HepG2 (cell line): Measurements from ENCODE around the gene RMI2. TPM values are rescaled to one million over a fixed set of nuclear protein-coding genes. Genes with fewer than 3 reads are reported as not detected.

Experiments
- ATAC-seq: fragments of 200-7000 bp; cut with Tn5 transposase; 3 replicates; pipeline ENCODE4 v1.9.1; 2020; ENCODE audit warnings: mild to moderate bottlenecking, moderate library complexity
- BruUV-seq: library from RNA; stranded (reverse); fragments of 400-500 nt; replicated peaks from 2 replicates; lab custom pipeline; 2021; lab: Mats Ljungman, UMichigan
- CTCF ChIA-PET: fragments of 300-600 bp; formaldehyde crosslinking; extraction: SDS; loops from one replicate; lab custom pipeline; 2021; ENCODE audit warnings: low total read pairs, inconsistent platforms, low intra/inter-chr PET ratio; lab: Yijun Ruan, JAX
- POLR2A ChIA-PET: fragments of 350-600 bp; sonication (Branson Sonifier 250); formaldehyde crosslinking; loops from one replicate; lab custom pipeline; 2020; ENCODE audit warnings: antibody characterized with exemption, inconsistent platforms; lab: Yijun Ruan, JAX
- DNase-seq: peaks from one replicate; pipeline ENCODE4 v3.0.0-alpha.2; 2015; ENCODE audit warnings: low spot score
- FAIRE-seq: peaks from 3 replicates; lab custom pipeline; 2011; peaks lifted over from hg19 to GRCh38; lab: Jason Lieb, UNC
- H2AFZ ChIP-seq: one replicate; pipeline ENCODE4 v1.6.1; 2011; ENCODE audit warnings: low read length, inconsistent platforms
- H3K27ac ChIP-seq: fragments of 300-600 bp; 3 replicates; pipeline ENCODE4 v1.8.0; 2011; ENCODE audit warnings: mixed run types, mild to moderate bottlenecking, mixed read lengths, low read length, inconsistent platforms; ENCODE audit not compliant: insufficient read depth; ENCODE audit errors: extremely low read length
- H3K27me3 ChIP-seq, 2 experiments: fragments of 200-600 bp in 1 of 2; 2 replicates in 1 of 2; 3 replicates in 1 of 2; pipeline versions ENCODE4 v1.6.0 to v1.8.0; 2011; ENCODE audit warnings: low read length in 2 of 2, mild to moderate bottlenecking in 2 of 2, moderate library complexity in 2 of 2, inconsistent platforms in 1 of 2; ENCODE audit not compliant: insufficient read depth in 2 of 2, control insufficient read depth in 1 of 2
- H3K36me3 ChIP-seq, 2 experiments: fragments of 200-600 bp in 1 of 2; replicated peaks in 1 of 2; 2 replicates in 1 of 2; 3 replicates in 1 of 2; pipeline versions ENCODE4 v1.5.1 to v1.8.0; 2011; ENCODE audit warnings: low read length in 2 of 2, inconsistent platforms in 1 of 2; ENCODE audit not compliant: insufficient read depth in 2 of 2, control insufficient read depth in 1 of 2
- H3K4me1 ChIP-seq: 2 replicates; pipeline ENCODE4 v1.5.1; 2012; ENCODE audit warnings: low read length, inconsistent platforms; ENCODE audit not compliant: insufficient read depth
- H3K4me2 ChIP-seq: 2 replicates; pipeline ENCODE4 v1.6.0; 2011; ENCODE audit warnings: low read depth, low read length, inconsistent platforms
- H3K4me3 ChIP-seq, 3 experiments: fragments of 200-600 bp in 1 of 3; sonication (generic), shearing (Covaris generic) in 1 of 3; replicated peaks in 1 of 3; 2 replicates each; pipeline ENCODE4 v1.5.1; 2011 to 2016; ENCODE audit warnings: low read length in 3 of 3, inconsistent platforms in 2 of 3, low read depth in 2 of 3, mild to moderate bottlenecking in 2 of 3, control low read depth in 1 of 3, mixed read lengths in 1 of 3; ENCODE audit not compliant: insufficient read depth in 1 of 3
- H3K79me2 ChIP-seq: one replicate; pipeline ENCODE4 v1.6.1; 2011; ENCODE audit warnings: low read length, inconsistent platforms; ENCODE audit not compliant: insufficient read depth
- H3K9ac ChIP-seq: 2 replicates; pipeline ENCODE4 v1.6.0; 2011; ENCODE audit warnings: mild to moderate bottlenecking, low read depth, low read length, inconsistent platforms; ENCODE audit not compliant: insufficient read depth
- H3K9me3 ChIP-seq: 2 replicates; pipeline ENCODE4 v1.5.1; 2012; ENCODE audit warnings: mild to moderate bottlenecking, low read length
- H4K20me1 ChIP-seq: 2 replicates; pipeline ENCODE4 v1.6.0; 2011; ENCODE audit warnings: inconsistent platforms, mild to moderate bottlenecking, low read length, moderate library complexity; ENCODE audit not compliant: insufficient read depth
- ASH2L ChIP-seq: fragments of 300-600, 200-600 bp; sonication (generic); IDR thresholded peaks from 2 replicates; pipeline ENCODE4 v1.7.0; 2017; ENCODE audit warnings: low read depth, mild to moderate bottlenecking, moderate library complexity, mixed read lengths, low read length; ENCODE audit not compliant: insufficient read length
- EED ChIP-seq: sonication (generic); formaldehyde crosslinking; IDR thresholded peaks from 2 replicates; pipeline ENCODE4 v1.5.0; 2020; ENCODE audit warnings: mild to moderate bottlenecking, missing genetic modification reagents
- ETV6 ChIP-seq: sonication (generic); formaldehyde crosslinking; conservative IDR thresholded peaks from 2 replicates; pipeline ENCODE4 v1.4.0; 2020; ENCODE audit warnings: missing genetic modification reagents
- GATA4 ChIP-seq: sonication (generic); IDR thresholded peaks from 2 replicates; pipeline ENCODE4 v1.6.1; 2016; ENCODE audit warnings: antibody characterized with exemption, low read depth, borderline replicate concordance
- HNRNPLL ChIP-seq: fragments of 200-400 bp; formaldehyde crosslinking; IDR thresholded peaks from 2 replicates; pipeline ENCODE4 v1.6.1; 2017; ENCODE audit warnings: mild to moderate bottlenecking, low read depth, low read length; ENCODE audit not compliant: poor library complexity, severe bottlenecking
- HNRNPUL1 ChIP-seq: fragments of 200-400 bp; formaldehyde crosslinking; IDR thresholded peaks from 2 replicates; pipeline ENCODE4 v1.6.1; 2017; ENCODE audit warnings: low read depth, mild to moderate bottlenecking, low read length, moderate library complexity
- MED1 ChIP-seq: sonication (generic); formaldehyde crosslinking; IDR thresholded peaks from 2 replicates; pipeline ENCODE4 v1.4.0; 2020; ENCODE audit warnings: missing genetic modification reagents
- MXD1 ChIP-seq: sonication (generic); formaldehyde crosslinking; IDR thresholded peaks from 2 replicates; pipeline ENCODE4 v1.4.0; 2020; ENCODE audit warnings: mild to moderate bottlenecking, missing genetic modification reagents
- NFIC ChIP-seq: IDR thresholded peaks from 2 replicates; pipeline ENCODE4 v1.6.1; 2012; ENCODE audit warnings: mild to moderate bottlenecking, low read length, inconsistent platforms
- PHF8 ChIP-seq: sonication (generic); formaldehyde crosslinking; IDR thresholded peaks from 2 replicates; pipeline ENCODE4 v1.5.0; 2020; ENCODE audit warnings: missing genetic modification reagents
- PRDM4 ChIP-seq: sonication (generic); formaldehyde crosslinking; IDR thresholded peaks from 2 replicates; pipeline ENCODE4 v1.9.0; 2021; ENCODE audit warnings: missing genetic modification reagents, borderline replicate concordance
- TCF12 ChIP-seq, 2 experiments: fragments of 450-650 bp in 1 of 2; sonication (generic) in 1 of 2; formaldehyde crosslinking in 1 of 2; IDR thresholded peaks; 2 replicates each; pipeline versions ENCODE4 v1.6.1 to v1.8.0; 2017 to 2022; ENCODE audit warnings: antibody characterized with exemption in 1 of 2, mild to moderate bottlenecking in 1 of 2, missing genetic modification reagents in 1 of 2, moderate library complexity in 1 of 2
- ZFP91 ChIP-seq: sonication (generic); formaldehyde crosslinking; IDR thresholded peaks from 2 replicates; pipeline ENCODE4 v1.9.0; 2022; ENCODE audit warnings: missing genetic modification reagents, mild to moderate bottlenecking, borderline replicate concordance
- ZNF263 ChIP-seq: sonication (generic); formaldehyde crosslinking; IDR thresholded peaks from 2 replicates; pipeline ENCODE4 v1.4.0; 2020; ENCODE audit warnings: missing genetic modification reagents
- ZNF292 ChIP-seq: sonication (generic); formaldehyde crosslinking; IDR thresholded peaks from 2 replicates; pipeline ENCODE4 v1.8.1; 2022; ENCODE audit warnings: mild to moderate bottlenecking, low read depth, missing genetic modification reagents, borderline replicate concordance
- ZNF530 ChIP-seq: sonication (generic); formaldehyde crosslinking; IDR thresholded peaks from 2 replicates; pipeline ENCODE4 v1.5.0; 2020; ENCODE audit warnings: low read depth, mild to moderate bottlenecking, missing genetic modification reagents
- ZNF556 ChIP-seq: sonication (generic); formaldehyde crosslinking; IDR thresholded peaks from 2 replicates; pipeline ENCODE4 v1.4.0; 2020; ENCODE audit warnings: mild to moderate bottlenecking, missing genetic modification reagents, borderline replicate concordance
- ZNF558 ChIP-seq: sonication (generic); formaldehyde crosslinking; IDR thresholded peaks from 2 replicates; pipeline ENCODE4 v1.9.0; 2022; ENCODE audit warnings: mild to moderate bottlenecking, missing genetic modification reagents, borderline replicate concordance
- ZNF788 ChIP-seq: sonication (generic); formaldehyde crosslinking; IDR thresholded peaks from 2 replicates; pipeline ENCODE4 v1.5.0; 2020; ENCODE audit warnings: mild to moderate bottlenecking, missing genetic modification reagents, borderline replicate concordance
- WGBS: methylation state at CpG from one replicate; pipeline ENCODE4 v1.1.6; 2017; ENCODE audit warnings: low lambda C conversion rate; 5-methylcytosine and 5-hydroxymethylcytosine counted together
- in situ Hi-C: cut with HindIII; loops from 2 replicates; pipeline ENCODE4 v1.10.0; 2017; ENCODE audit warnings: low pct_unique_long_range_greater_than_20kb; ENCODE audit not compliant: extremely low pct_ligation_motif_present
- intact Hi-C: fragments of 100-400 bp; cut with micrococcal nuclease; formaldehyde crosslinking; loops from one replicate; pipeline ENCODE4 v1.10.0; 2022; ENCODE audit not compliant: unreplicated experiment
- polyA plus RNA-seq, 8 experiments: library from polyadenylated mRNA; depleted of rRNA in 3 of 8; stranded (reverse) in 7 of 8; unstranded in 1 of 8; fragments of >200 nt; fragmentation: Illumina TruSeq in 4 of 8; extraction: Trizol in 4 of 8; gene quantifications; 2 replicates each; pipeline versions ENCODE4 v1.2.1 to v1.2.3, GENCODE V29; 2011 to 2016; ENCODE audit warnings: low read depth in 4 of 8, missing spikeins in 1 of 8, mixed read lengths in 1 of 8; ENCODE audit not compliant: insufficient read depth in 1 of 8
- total RNA-seq, 5 experiments: library from RNA; depleted of rRNA; stranded (reverse); fragments of >200 nt; fragmentation: Illumina TruSeq; extraction: Trizol; gene quantifications; 2 replicates each; pipeline ENCODE4 v1.2.3, GENCODE V29; 2016; ENCODE audit warnings: low read depth in 1 of 5

The RMI2 gene
- total and polyA plus RNA-seq, 2 of the 13 experiments (the other 11 are each of a cell fraction or from before 2014, with no cell fraction given), result 24.5 to 55.7 TPM

- Histone ChIP-seq H3K4me3 (no peak overlapping the region), H3K27ac (no peak overlapping the region), H3K9me3 (no peaks in the 10 kb centered on the region), H3K79me2 (no peaks in the 10 kb centered on the region), H4K20me1 (no peaks in the 10 kb centered on the region), H3K4me1 (peaks cover 44% of the 10 kb centered on the region), H3K27me3 (peaks cover 22 to 60% of the 10 kb centered on the region in 2 experiments), H3K36me3 (no peaks in the 10 kb centered on the region), H3K9ac (no peak overlapping the region), H2AFZ (no peak overlapping the region), H3K4me2 (no peak overlapping the region)
- ATAC-seq (peak; percentile 6), FAIRE-seq (no peak), DNase-seq (no peak)
- WGBS, result 47% methylated on average over 25 of the region's 25 CpGs
- BruUV-seq, result no TSS peak
- CTCF ChIA-PET, result interaction anchor here (1.0 kb wide), 1 partner anchor 13 kb away, joined by 3 read pairs; no protein-coding TSS in a partner anchor
- POLR2A ChIA-PET, result interaction anchor here (1.3 to 1.5 kb wide), 3 partner anchors 11 to 13 kb away, joined by 4 to 11 read pairs (median 7); no protein-coding TSS in a partner anchor
- in situ Hi-C loops (no loop called here), intact Hi-C loops (no loop called here)
- TF ChIP-seq ZNF292 (CRISPR knock-in tag) (no peak), ASH2L (no peak), ETV6 (CRISPR knock-in tag) (0 out of 2 replicates have a peak, but pooled peaks have one; percentile 37), ZNF788 (CRISPR knock-in tag) (0 out of 2 replicates have a peak, but pooled peaks have one; percentile 67), HNRNPUL1 (no peak), GATA4 (no peak), ZNF263 (CRISPR knock-in tag) (no peak), HNRNPLL (peak; percentile 5), EED (CRISPR knock-in tag) (0 out of 2 replicates have a peak, but pooled peaks have one; percentile 71), ZFP91 (0 out of 2 replicates have a peak, but pooled peaks have one; percentile 41), NFIC (no peak), ZNF530 (0 out of 2 replicates have a peak, but pooled peaks have one; percentile 31), ZNF558 (CRISPR knock-in tag) (0 out of 2 replicates have a peak, but pooled peaks have one; percentile 58), TCF12 (IDR thresholded peaks at IDR 0.05) (no peak), TCF12 (CRISPR knock-in tag; IDR thresholded peaks at IDR 0.05) (no peak), PHF8 (peak; percentile 12; the same call in 1 of the 2 replicates), PRDM4 (CRISPR knock-in tag) (no peak), MXD1 (CRISPR knock-in tag) (no peak), MED1 (CRISPR knock-in tag) (no peak), ZNF556 (CRISPR knock-in tag) (no peak)
Observed at GRCh38 chr16:11384184-11384955, 39.1 kb downstream of the RMI2 start.
